Omental fat pad (tissue), 4 donors: ENCODE results near the gene FBL. TPM values are rescaled to one million over a fixed set of nuclear protein-coding genes. Genes with fewer than 3 reads are reported as not detected.
"Not testable (repeated sequence)": the region's sequence is repeated elsewhere in the genome, so short reads cannot be mapped to it uniquely, and the experiment has no call there.

Source experiments
- ATAC-seq: fragments of 150-250 bp; one replicate; pipeline ENCODE4 v1.9.1; 2016; ENCODE audit warnings: mild to moderate bottlenecking, moderate library complexity; ENCODE audit not compliant: low FRiP score
- DNase-seq: peaks from one replicate; pipeline ENCODE4 v3.0.0-alpha.2; 2019; ENCODE audit warnings: low spot score
- CTCF ChIP-seq, 3 donors: fragments of 450-650 bp; IDR thresholded peaks; one replicate each; pipeline ENCODE4 v1.5.1; 2016 to 2017; ENCODE audit warnings: antibody characterized with exemption in 3 of 3, mild to moderate bottlenecking in 3 of 3, moderate library complexity in 2 of 3
- total RNA-seq, 4 donors: library from RNA; depleted of rRNA; stranded (reverse); fragments of >200 nt; gene quantifications; one replicate each; pipeline ENCODE4 v1.1.0, GENCODE V29; 2016

FBL gene
- 100 to 1,000 TPM; 103 to 194 (median 125) TPM for total RNA-seq

GRCh38 chr19:39845933-39846677, at the start of gene FBL:
TSS of gene FBL (minus strand) at chr19:39846379. CDS start at chr19:39846300, 79 bp downstream.
- TF ChIP-seq CTCF (IDR thresholded peaks at IDR 0.05): no peak
- ATAC-seq: peak; percentile 95

GRCh38 chr19:39895096-39895495, 48.9 kb upstream of the FBL start:
- DNase-seq, ATAC-seq: not testable (repeated sequence)

More at GRCh38 chr19:39845933-39846677, at the start of gene FBL:
- DNase-seq: peak; percentile 91

- not testable (repeated sequence) for DNase-seq, ATAC-seq
These were observed 48.0 kb upstream of the FBL start for GRCh38 chr19:39894236-39894606.

GRCh38 chr19:39893366-39894235, 47.4 kb upstream of the FBL start:
- ATAC-seq, DNase-seq: not testable (repeated sequence)

- not testable (repeated sequence) for DNase-seq, ATAC-seq
These were observed 46.3 kb upstream of the FBL start for GRCh38 chr19:39892506-39892902.

- not testable (repeated sequence) for DNase-seq
- peak; percentile 22 for ATAC-seq
These were observed 45.7 kb upstream of the FBL start for GRCh38 chr19:39891660-39892505.

- ATAC-seq (no peak), DNase-seq (no peak)
- TF ChIP-seq CTCF (IDR thresholded peaks at IDR 0.05): no peak
These were observed 44.8 kb upstream of the FBL start for GRCh38 chr19:39890755-39891551.

GRCh38 chr19:39889872-39890754, 43.9 kb upstream of the FBL start:
- ATAC-seq, DNase-seq: not testable (repeated sequence)

GRCh38 chr19:39887456-39887951, 41.3 kb upstream of the FBL start:
- not testable (repeated sequence) for DNase-seq, ATAC-seq

GRCh38 chr19:39885821-39886554, 39.8 kb upstream of the FBL start:
- DNase-seq, ATAC-seq: not testable (repeated sequence)

- DNase-seq, ATAC-seq: not testable (repeated sequence)
These were observed 38.5 kb upstream of the FBL start for GRCh38 chr19:39884721-39885120.

- DNase-seq, ATAC-seq: not testable (repeated sequence)
These were observed 36.5 kb upstream of the FBL start for GRCh38 chr19:39882645-39883044.

- ATAC-seq, DNase-seq: not testable (repeated sequence)
These were observed 35.4 kb upstream of the FBL start for GRCh38 chr19:39881495-39882110.
